Measurements from ENCODE around the gene PRSS2.
A peak's percentile ranks its signal among the peaks of the same experiment; 100 is the strongest.

Gene PRSS2

DNA sequence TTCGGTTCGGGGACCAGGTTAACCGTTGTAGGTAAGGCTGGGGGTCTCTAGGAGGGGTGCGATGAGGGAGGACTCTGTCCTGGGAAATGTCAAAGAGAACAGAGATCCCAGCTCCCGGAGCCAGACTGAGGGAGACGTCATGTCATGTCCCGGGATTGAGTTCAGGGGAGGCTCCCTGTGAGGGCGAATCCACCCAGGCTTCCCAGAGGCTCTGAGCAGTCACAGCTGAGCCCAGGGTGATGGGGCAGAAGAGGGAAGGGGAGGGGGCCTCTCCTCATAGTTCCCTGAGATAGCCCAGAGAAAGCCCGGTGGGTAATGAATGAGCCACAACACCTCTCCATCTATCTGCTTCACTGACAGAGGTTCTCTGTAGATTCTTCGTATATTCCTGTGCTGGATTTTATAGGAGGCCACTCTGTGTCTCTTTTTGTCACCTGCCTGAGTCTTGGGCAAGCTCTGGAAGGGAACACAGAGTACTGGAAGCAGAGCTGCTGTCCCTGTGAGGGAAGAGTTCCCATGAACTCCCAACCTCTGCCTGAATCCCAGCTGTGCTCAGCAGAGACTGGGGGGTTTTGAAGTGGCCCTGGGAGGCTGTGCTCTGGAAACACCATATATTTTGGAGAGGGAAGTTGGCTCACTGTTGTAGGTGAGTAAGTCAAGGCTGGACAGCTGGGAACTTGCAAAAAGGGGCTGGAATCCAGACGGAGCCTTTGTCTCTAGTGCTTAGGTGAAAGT, 16.4 kb downstream of the PRSS2 start:
- peak overlapping the region; percentile 98 for H3K4me3 Mint-ChIP-seq
- H3K36me3 Mint-ChIP-seq (ENCODE audit: low read depth): peaks cover 46% of the 10 kb centered on the region
- peaks cover 13% of the 10 kb centered on the region for H3K4me1 Mint-ChIP-seq (ENCODE audit: low read depth)
- H3K27ac Mint-ChIP-seq: peak overlapping the region; percentile 97
- no peaks in the 10 kb centered on the region for H3K27me3 Mint-ChIP-seq (ENCODE audit: low read depth)
- H3K9me3 Mint-ChIP-seq: no peaks in the 10 kb centered on the region

GRCh38 chr7:142787783-142788182, 17.0 kb downstream of the PRSS2 start:
- H3K4me3 Mint-ChIP-seq: peak overlapping the region; percentile 98
- H3K36me3 Mint-ChIP-seq (ENCODE audit: low read depth): peaks cover 52% of the 10 kb centered on the region
- H3K27ac Mint-ChIP-seq: peak overlapping the region; percentile 97
- H3K9me3 Mint-ChIP-seq: no peaks in the 10 kb centered on the region
- H3K4me1 Mint-ChIP-seq (ENCODE audit: low read depth): peaks cover 17% of the 10 kb centered on the region
- H3K27me3 Mint-ChIP-seq (ENCODE audit: low read depth): no peaks in the 10 kb centered on the region

GRCh38 chr7:142788303-142789289, 17.8 kb downstream of the PRSS2 start:
- Mint-ChIP-seq H3K4me3 (peak overlapping the region; percentile 98), H3K36me3 (ENCODE audit: low read depth) (peaks cover 60% of the 10 kb centered on the region), H3K27ac (peak overlapping the region; percentile 97), H3K9me3 (no peaks in the 10 kb centered on the region), H3K27me3 (ENCODE audit: low read depth) (no peaks in the 10 kb centered on the region), H3K4me1 (ENCODE audit: low read depth) (peaks cover 19% of the 10 kb centered on the region)

- Mint-ChIP-seq H3K36me3 (ENCODE audit: low read depth) (peaks cover 68% of the 10 kb centered on the region), H3K4me1 (ENCODE audit: low read depth) (peaks cover 26% of the 10 kb centered on the region), H3K27ac (peak overlapping the region; percentile 97), H3K9me3 (no peaks in the 10 kb centered on the region), H3K27me3 (ENCODE audit: low read depth) (no peaks in the 10 kb centered on the region), H3K4me3 (peak overlapping the region; percentile 98)
Measured at GRCh38 chr7:142789441-142789840, 18.7 kb downstream of the PRSS2 start.

- H3K36me3 Mint-ChIP-seq (ENCODE audit: low read depth): peaks cover 71% of the 10 kb centered on the region
- H3K4me3 Mint-ChIP-seq: peak overlapping the region; percentile 98
- H3K9me3 Mint-ChIP-seq: no peaks in the 10 kb centered on the region
- peak overlapping the region; percentile 97 for H3K27ac Mint-ChIP-seq
- no peaks in the 10 kb centered on the region for H3K27me3 Mint-ChIP-seq (ENCODE audit: low read depth)
- peaks cover 31% of the 10 kb centered on the region for H3K4me1 Mint-ChIP-seq (ENCODE audit: low read depth)
Measured at GRCh38 chr7:142790056-142790455, 19.3 kb downstream of the PRSS2 start.

DNA sequence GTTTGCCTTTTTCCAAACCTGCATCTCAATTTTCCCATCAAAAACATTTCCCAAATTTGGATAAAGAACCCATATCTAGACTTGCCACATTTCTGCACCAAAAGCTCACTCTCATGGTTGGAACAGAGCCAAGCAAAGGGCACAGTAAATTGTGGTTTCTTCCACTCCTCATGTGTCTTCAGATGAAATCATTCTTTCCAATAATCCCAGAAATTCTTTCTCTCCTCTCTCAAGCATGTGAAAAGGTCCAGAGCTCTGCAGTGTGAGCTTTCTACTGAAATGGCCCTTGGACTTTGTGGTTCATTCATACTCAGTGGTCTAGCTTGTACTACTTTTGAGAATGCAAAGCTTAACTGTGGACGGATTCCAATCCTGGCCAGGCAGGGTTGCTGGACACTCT, 19.8 kb downstream of the PRSS2 start:
- Mint-ChIP-seq H3K27me3 (ENCODE audit: low read depth) (no peaks in the 10 kb centered on the region), H3K27ac (peak overlapping the region; percentile 97), H3K36me3 (ENCODE audit: low read depth) (peaks cover 71% of the 10 kb centered on the region), H3K9me3 (no peaks in the 10 kb centered on the region), H3K4me3 (peak overlapping the region; percentile 98), H3K4me1 (ENCODE audit: low read depth) (peaks cover 33% of the 10 kb centered on the region)

DNA sequence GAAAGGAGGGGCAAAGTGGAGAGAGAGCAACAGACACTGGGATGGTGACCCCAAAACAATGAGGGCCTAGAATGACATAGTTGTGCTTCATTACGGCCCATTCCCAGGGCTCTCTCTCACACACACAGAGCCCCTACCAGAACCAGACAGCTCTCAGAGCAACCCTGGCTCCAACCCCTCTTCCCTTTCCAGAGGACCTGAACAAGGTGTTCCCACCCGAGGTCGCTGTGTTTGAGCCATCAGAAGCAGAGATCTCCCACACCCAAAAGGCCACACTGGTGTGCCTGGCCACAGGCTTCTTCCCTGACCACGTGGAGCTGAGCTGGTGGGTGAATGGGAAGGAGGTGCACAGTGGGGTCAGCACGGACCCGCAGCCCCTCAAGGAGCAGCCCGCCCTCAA, 20.7 kb downstream of the PRSS2 start:
- Mint-ChIP-seq H3K36me3 (ENCODE audit: low read depth) (peaks cover 74% of the 10 kb centered on the region), H3K4me1 (ENCODE audit: low read depth) (peaks cover 34% of the 10 kb centered on the region)

DNA sequence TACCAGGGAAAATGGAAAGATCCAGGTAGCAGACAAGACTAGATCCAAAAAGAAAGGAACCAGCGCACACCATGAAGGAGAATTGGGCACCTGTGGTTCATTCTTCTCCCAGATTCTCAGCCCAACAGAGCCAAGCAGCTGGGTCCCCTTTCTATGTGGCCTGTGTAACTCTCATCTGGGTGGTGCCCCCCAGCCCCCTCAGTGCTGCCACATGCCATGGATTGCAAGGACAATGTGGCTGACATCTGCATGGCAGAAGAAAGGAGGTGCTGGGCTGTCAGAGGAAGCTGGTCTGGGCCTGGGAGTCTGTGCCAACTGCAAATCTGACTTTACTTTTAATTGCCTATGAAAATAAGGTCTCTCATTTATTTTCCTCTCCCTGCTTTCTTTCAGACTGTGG, 21.4 kb downstream of the PRSS2 start:
- Mint-ChIP-seq H3K9me3 (no peaks in the 10 kb centered on the region), H3K4me3 (peak overlapping the region; percentile 98), H3K4me1 (ENCODE audit: low read depth) (peaks cover 34% of the 10 kb centered on the region), H3K36me3 (ENCODE audit: low read depth) (peaks cover 72% of the 10 kb centered on the region), H3K27me3 (ENCODE audit: low read depth) (no peaks in the 10 kb centered on the region), H3K27ac (peak overlapping the region; percentile 97)

More for the DNA sequence above, 20.7 kb downstream of the PRSS2 start:
- Mint-ChIP-seq H3K4me3 (peak overlapping the region; percentile 98), H3K9me3 (no peaks in the 10 kb centered on the region), H3K27me3 (ENCODE audit: low read depth) (no peaks in the 10 kb centered on the region), H3K27ac (peak overlapping the region; percentile 97)

DNA sequence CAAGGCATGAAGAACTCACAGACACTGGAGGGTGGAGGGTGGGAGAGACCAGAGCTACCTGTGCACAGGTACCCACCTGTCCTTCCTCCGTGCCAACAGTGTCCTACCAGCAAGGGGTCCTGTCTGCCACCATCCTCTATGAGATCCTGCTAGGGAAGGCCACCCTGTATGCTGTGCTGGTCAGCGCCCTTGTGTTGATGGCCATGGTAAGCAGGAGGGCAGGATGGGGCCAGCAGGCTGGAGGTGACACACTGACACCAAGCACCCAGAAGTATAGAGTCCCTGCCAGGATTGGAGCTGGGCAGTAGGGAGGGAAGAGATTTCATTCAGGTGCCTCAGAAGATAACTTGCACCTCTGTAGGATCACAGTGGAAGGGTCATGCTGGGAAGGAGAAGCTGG, 21.8 kb downstream of the PRSS2 start:
- H3K9me3 Mint-ChIP-seq: no peaks in the 10 kb centered on the region
- H3K27ac Mint-ChIP-seq: peak overlapping the region; percentile 97
- peaks cover 34% of the 10 kb centered on the region for H3K4me1 Mint-ChIP-seq (ENCODE audit: low read depth)
- peaks cover 72% of the 10 kb centered on the region for H3K36me3 Mint-ChIP-seq (ENCODE audit: low read depth)
- H3K4me3 Mint-ChIP-seq: peak overlapping the region; percentile 98
- no peaks in the 10 kb centered on the region for H3K27me3 Mint-ChIP-seq (ENCODE audit: low read depth)

- H3K27ac Mint-ChIP-seq: peak overlapping the region; percentile 97
- peaks cover 72% of the 10 kb centered on the region for H3K36me3 Mint-ChIP-seq (ENCODE audit: low read depth)
- H3K9me3 Mint-ChIP-seq: no peaks in the 10 kb centered on the region
- peaks cover 34% of the 10 kb centered on the region for H3K4me1 Mint-ChIP-seq (ENCODE audit: low read depth)
- H3K4me3 Mint-ChIP-seq: peak overlapping the region; percentile 98
- no peaks in the 10 kb centered on the region for H3K27me3 Mint-ChIP-seq (ENCODE audit: low read depth)
Measured at GRCh38 chr7:142793156-142793555, 22.4 kb downstream of the PRSS2 start.

- Mint-ChIP-seq H3K36me3 (ENCODE audit: low read depth) (peaks cover 73% of the 10 kb centered on the region), H3K27me3 (ENCODE audit: low read depth) (no peaks in the 10 kb centered on the region), H3K4me3 (peak overlapping the region; percentile 100), H3K4me1 (ENCODE audit: low read depth) (peaks cover 55% of the 10 kb centered on the region), H3K9me3 (no peaks in the 10 kb centered on the region), H3K27ac (peak overlapping the region; percentile 97)
Measured at GRCh38 chr7:142795339-142795863, 24.6 kb downstream of the PRSS2 start.

GRCh38 chr7:142796001-142796500, 25.3 kb downstream of the PRSS2 start:
- H3K36me3 Mint-ChIP-seq (ENCODE audit: low read depth): peaks cover 74% of the 10 kb centered on the region
- no peaks in the 10 kb centered on the region for H3K9me3 Mint-ChIP-seq
- peaks cover 58% of the 10 kb centered on the region for H3K4me1 Mint-ChIP-seq (ENCODE audit: low read depth)
- peak overlapping the region; percentile 97 for H3K27ac Mint-ChIP-seq
- H3K4me3 Mint-ChIP-seq: peak overlapping the region; percentile 100
- H3K27me3 Mint-ChIP-seq (ENCODE audit: low read depth): no peaks in the 10 kb centered on the region

DNA sequence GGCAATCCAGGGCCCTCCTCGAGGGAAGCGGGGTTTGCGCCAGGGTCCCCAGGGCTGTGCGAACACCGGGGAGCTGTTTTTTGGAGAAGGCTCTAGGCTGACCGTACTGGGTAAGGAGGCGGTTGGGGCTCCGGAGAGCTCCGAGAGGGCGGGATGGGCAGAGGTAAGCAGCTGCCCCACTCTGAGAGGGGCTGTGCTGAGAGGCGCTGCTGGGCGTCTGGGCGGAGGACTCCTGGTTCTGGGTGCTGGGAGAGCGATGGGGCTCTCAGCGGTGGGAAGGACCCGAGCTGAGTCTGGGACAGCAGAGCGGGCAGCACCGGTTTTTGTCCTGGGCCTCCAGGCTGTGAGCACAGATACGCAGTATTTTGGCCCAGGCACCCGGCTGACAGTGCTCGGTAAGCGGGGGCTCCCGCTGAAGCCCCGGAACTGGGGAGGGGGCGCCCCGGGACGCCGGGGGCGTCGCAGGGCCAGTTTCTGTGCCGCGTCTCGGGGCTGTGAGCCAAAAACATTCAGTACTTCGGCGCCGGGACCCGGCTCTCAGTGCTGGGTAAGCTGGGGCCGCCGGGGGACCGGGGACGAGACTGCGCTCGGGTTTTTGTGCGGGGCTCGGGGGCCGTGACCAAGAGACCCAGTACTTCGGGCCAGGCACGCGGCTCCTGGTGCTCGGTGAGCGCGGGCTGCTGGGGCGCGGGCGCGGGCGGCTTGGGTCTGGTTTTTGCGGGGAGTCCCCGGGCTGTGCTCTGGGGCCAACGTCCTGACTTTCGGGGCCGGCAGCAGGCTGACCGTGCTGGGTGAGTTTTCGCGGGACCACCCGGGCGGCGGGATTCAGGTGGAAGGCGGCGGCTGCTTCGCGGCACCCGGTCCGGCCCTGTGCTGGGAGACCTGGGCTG, 26.0 kb downstream of the PRSS2 start:
- H3K27ac Mint-ChIP-seq: peak overlapping the region; percentile 97
- no peaks in the 10 kb centered on the region for H3K27me3 Mint-ChIP-seq (ENCODE audit: low read depth)
- H3K4me1 Mint-ChIP-seq (ENCODE audit: low read depth): peaks cover 60% of the 10 kb centered on the region
- no peaks in the 10 kb centered on the region for H3K9me3 Mint-ChIP-seq
- peak overlapping the region; percentile 100 for H3K4me3 Mint-ChIP-seq
- peaks cover 75% of the 10 kb centered on the region for H3K36me3 Mint-ChIP-seq (ENCODE audit: low read depth)

Data from T-helper 1 cell treated with Interleukin-12 subunit alpha and Interleukin-12 subunit beta and Interleukin-4 antibody, amounts not matched to agents 30 μg/mL and 1 μg/mL, for 36 hours (primary cell).